D721Med (cell line): ENCODE measurements around the gene GTF3C5.

ENCODE experiments used
- DNase-seq: peaks from one replicate; pipeline ENCODE4 v3.0.0; 2011; ENCODE audit warnings: low spot score; ENCODE audit not compliant: insufficient read length
- FAIRE-seq: peaks from 2 replicates; lab custom pipeline; 2011; peaks lifted over from hg19 to GRCh38; lab: Jason Lieb, UNC
- TF ChIP-seq, protein P1 (sequence below): IDR thresholded peaks from 2 replicates; pipeline ENCODE4 v1.5.1; 2012; ENCODE audit warnings: mild to moderate bottlenecking, control low read depth; ENCODE audit not compliant: insufficient read depth; ENCODE audit errors: missing control alignments

The GTF3C5 gene

GRCh38 chr9:133055788-133056420 is 25.1 kb downstream of the GTF3C5 start:
- TF ChIP-seq, protein P1, sequence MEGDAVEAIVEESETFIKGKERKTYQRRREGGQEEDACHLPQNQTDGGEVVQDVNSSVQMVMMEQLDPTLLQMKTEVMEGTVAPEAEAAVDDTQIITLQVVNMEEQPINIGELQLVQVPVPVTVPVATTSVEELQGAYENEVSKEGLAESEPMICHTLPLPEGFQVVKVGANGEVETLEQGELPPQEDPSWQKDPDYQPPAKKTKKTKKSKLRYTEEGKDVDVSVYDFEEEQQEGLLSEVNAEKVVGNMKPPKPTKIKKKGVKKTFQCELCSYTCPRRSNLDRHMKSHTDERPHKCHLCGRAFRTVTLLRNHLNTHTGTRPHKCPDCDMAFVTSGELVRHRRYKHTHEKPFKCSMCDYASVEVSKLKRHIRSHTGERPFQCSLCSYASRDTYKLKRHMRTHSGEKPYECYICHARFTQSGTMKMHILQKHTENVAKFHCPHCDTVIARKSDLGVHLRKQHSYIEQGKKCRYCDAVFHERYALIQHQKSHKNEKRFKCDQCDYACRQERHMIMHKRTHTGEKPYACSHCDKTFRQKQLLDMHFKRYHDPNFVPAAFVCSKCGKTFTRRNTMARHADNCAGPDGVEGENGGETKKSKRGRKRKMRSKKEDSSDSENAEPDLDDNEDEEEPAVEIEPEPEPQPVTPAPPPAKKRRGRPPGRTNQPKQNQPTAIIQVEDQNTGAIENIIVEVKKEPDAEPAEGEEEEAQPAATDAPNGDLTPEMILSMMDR = no peak
- no peak for DNase-seq
- no peak for FAIRE-seq

- DNase-seq (no peak), FAIRE-seq (no peak)
- TF ChIP-seq, protein P1 = no peak
Measured at GRCh38 chr9:133056533-133056932, 25.7 kb downstream of the GTF3C5 start.

DNA sequence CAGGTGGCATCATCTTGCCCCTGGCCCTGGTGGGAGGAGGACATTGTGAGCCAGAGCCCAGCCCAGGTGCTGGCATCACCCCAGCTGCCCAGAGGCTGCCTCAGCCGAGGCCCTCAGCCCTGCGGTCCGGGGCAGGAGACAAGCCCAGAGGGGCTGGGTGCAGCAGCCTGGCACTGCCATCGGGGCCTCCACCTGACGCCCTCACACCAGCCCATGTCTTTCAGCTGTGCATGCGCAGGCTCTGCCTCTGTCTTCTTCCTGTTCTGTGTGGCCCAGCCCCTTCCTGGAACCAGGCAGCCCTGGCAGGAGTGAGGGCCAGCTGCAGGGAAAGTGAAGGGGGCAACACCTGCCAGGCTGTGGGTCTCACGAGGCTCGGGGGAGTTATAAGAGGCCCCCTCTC is 26.2 kb downstream of the GTF3C5 start:
- FAIRE-seq = no peak

GRCh38 chr9:133057553-133057952 is 26.8 kb downstream of the GTF3C5 start:
- TF ChIP-seq, protein P1 = no peak
- FAIRE-seq (no peak), DNase-seq (no peak)

More for the DNA sequence above, 26.2 kb downstream of the GTF3C5 start:
- no peak for DNase-seq
- TF ChIP-seq, protein P1 = no peak

DNA sequence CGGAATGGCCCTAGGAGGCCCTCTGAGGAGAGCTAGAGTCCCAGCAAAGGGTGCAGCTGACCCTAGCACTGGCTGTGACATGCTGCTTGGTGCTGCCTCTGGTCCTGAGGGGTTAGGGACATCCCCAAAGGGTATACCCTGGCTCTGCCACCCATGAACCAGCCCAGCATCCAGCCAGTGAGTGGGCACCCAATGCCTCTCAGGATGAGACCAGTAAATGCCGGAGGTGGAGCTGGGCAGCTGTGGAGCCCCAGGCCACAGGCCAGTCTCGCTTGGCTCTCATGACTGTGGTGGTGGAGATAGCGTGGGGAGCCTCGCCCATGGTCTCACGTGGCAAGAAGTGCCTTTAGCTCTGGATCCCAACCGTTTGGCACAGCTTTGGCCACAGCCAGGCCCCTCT is 27.3 kb downstream of the GTF3C5 start:
- TF ChIP-seq, protein P1 = no peak
- FAIRE-seq (no peak), DNase-seq (no peak)

- TF ChIP-seq, protein P1 = no peak
- DNase-seq = no peak
- FAIRE-seq = no peak
Measured at GRCh38 chr9:133058550-133059320, 27.9 kb downstream of the GTF3C5 start.

GRCh38 chr9:133059623-133060022 is 28.8 kb downstream of the GTF3C5 start:
- DNase-seq (no peak), FAIRE-seq (no peak)
- TF ChIP-seq, protein P1 = no peak
